Ramos (cell line): ENCODE data around the gene TRIM32.

ENCODE experiments used
- in situ Hi-C: fragments of 300-500 bp; cut with MboI; formaldehyde crosslinking; loops from one replicate; pipeline ENCODE4 v1.14.3; 2022; ENCODE audit warnings: low sequenced_read_pairs; ENCODE audit not compliant: unreplicated experiment

The TRIM32 gene

DNA sequence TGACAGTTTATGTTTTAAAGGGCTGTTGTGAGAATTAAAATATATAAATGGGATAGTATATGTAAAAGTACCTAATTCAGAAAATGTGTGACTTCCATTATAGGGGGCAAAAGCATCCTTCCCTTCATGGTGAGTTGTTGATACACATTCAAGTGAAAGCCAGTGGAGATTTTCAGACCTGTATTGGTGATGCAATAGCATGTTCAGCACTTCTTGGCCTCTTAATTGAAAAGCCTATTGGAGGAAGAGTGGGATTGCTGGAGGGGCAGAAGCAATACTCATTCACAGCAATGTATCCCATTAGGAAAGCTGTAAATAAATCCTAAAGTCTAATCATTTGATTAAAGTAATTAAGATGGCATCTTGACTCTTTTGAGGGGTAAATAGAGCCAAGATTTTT, 17.4 kb downstream of the TRIM32 start:
- in situ Hi-C loops = no loop called here

DNA sequence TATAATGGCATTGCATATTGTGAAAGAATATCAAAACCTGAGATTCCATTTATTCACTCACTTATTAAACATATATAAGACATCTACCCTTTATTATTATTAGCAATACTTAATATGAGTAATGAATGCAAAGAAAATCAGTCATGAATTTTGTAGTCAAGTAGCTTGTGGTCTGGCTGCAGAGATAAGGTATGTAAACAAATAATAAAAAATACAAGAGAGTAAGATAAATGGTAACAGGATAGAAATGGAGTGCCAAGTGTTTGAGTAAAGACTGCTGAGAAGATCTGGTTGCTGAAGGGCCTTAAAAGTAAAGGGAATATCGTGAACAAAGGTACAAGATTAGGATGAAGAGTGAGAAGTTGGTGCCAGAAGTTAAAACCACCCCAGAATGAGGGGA, 18.4 kb downstream of the TRIM32 start:
- in situ Hi-C loops = no loop called here

DNA sequence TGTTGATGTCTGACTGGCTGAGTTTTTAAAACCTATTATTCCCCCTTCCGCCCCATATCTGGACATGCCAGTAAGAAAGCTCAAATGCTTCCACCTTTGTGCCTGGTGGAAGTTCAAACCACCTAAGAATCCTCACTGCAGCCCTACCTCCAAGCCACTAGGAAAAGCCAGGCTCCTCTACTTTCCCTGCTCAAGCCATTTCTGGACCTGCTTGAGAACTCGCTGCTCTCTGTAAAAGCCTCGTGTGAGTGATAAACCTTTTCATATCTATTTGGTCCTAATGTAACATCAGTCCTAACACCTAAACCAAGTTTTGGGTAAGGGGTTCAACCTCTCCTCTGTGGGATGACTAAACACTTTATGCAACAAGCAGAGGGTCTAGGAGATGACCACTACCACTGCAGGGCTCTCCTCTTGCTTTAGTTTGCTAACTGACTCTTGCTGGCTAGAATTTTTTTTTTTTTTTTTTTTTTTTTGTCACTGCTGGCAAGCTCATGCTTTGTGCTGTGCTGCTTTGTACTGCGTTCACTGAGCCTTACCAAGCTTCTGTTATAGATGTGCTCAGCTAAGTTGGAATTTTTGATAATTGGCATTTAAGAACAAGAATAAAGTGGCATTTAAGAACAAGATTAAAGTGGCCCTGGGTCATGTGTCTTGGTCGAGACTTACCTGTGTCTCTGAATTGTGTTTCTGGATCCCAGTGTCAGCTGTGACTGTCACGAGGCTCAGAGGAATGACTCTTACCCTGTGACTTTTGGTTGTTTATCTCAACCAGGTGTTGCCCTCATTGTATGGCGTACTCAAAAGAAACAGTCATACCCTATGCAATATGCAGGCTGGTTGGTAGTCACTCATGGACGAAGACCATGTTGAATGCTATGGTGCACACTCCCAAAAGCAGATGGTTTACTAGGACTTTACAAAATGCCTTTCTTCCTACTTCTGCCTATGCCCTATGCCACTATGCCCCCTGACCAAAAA, 19.5 kb downstream of the TRIM32 start:
- in situ Hi-C loops = no loop called here

DNA sequence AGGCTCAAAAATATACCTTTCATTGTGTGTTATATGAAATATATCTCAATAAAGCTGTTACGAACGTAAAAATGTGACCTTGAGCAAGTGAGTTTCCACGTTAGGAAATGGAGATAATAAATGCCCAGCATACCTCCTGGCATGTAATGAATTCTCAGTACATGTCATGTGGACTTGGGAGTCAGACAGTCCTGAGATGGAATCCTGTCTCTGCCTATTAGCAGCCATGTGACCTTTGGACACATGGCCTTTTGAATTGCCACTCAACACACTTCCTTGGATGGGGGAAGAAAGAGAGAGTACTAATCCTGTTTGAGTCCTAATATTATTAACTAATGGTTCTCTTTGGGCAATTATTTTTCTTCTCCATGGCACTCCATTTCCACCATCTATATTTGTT, 25.7 kb downstream of the TRIM32 start:
- in situ Hi-C loops = no loop called here

DNA sequence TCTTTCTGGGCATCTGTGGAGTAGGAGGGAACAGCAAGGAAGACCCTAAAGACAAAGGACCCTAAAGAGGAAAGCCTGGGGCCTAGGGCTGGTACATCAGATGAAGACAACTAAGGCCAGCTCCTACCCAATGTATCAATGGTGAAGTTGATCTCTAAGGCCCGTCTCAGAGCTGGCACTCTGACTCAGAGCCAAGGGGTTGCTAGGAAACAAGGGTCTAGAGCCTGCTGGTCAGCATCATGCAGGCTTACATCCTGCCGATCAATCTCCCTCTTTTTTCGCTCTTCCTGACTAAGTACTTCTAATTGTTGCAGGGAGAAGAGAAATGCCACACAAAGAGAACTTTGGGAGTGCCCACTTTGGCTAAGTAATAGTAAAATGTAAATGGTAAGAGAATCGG, 26.2 kb downstream of the TRIM32 start:
- in situ Hi-C loops = no loop called here

DNA sequence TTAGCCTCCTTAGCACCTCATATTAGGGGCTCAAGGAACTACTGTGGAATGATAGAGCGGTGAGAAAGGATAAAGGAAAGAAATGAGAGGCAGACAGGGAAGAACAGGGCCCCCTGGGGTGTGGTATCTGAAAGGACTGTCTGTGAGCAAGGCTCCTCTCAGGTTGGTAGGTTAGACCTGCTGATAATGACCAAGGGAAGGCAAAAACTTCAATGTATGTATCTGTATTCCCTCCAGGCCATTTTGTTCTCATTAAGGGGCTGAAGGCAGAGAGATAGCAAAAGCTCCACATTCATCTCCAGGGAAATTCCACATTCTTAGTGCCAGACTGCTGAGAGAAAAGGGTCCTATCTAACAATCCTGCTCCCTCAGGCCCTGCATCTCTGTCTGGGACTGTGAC, 28.6 kb downstream of the TRIM32 start:
- in situ Hi-C loops = no loop called here

DNA sequence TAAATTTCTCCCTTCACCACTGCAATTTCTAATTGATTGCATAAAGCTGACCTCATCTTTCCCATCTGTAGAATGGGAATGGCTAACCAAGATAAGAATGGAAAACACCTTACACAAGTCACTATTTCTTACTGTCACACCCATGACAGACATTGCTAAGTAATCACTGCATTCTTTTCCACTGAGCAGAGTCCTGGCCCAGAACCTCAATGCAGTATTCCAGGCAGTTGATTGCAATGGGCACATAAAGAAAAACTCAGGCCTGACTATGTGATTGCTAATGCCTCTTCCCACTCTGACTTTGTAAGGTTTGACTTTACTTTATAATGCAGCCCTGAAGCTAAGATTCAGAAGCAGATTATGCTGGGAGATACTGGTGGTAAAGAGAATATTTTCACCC, 29.3 kb downstream of the TRIM32 start:
- in situ Hi-C loops = no loop called here

DNA sequence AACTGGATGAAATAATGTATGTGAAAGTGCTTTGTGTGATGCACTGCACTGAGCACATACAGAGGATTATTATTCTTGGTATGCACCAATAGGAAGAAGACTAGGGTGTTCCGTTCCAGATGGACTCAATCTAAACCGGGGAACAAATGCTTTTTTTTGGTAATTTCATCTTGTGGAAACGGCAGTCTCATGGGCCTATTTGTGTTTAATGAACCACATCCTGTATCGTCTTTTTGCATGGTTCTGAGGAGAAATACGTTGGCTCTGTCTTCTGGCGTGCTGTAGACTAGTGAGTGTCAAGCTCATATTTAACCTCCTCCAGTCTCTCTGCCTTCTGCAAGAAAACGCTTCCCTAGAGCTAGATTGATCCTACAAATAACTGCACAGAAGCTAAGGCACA, 30.0 kb downstream of the TRIM32 start:
- in situ Hi-C loops = no loop called here

DNA sequence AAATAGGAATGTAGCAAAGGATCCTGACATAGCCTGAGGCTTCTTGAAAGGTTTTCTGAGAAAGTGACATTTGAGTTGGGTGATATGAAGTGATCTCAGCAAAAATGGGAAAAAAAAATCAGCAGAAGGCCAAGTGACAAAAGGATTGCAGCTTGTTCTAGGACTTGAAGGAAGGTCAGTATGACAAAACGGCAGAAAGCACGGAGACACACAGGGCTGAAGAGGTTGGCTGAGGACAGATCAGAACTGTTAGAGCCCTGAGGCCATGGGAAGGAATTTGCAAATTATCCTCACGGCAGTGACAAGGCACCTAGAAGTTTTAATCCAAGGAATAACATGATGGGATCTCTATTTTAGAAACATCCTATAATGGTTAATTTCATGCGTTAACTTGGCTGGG, 31.0 kb downstream of the TRIM32 start:
- in situ Hi-C loops = no loop called here

DNA sequence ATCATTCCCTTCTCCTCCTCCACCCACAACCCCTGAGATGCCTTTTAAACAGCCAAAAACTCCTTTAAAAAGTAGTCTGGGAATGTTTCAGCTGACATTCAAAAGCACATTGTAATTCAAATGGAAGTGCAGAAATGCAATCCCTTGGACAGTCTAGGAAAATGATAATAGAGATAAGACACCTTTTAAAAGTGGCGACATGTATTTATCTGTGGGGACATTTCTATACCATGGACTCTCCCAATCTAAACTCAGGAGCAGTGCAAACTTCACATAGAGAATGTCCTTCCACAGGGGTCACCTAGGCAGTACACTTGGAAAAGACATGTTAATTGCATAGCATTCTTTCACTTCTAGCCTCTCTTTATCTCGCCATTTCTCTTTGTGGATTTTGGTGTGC, 33.0 kb downstream of the TRIM32 start:
- in situ Hi-C loops = no loop called here

DNA sequence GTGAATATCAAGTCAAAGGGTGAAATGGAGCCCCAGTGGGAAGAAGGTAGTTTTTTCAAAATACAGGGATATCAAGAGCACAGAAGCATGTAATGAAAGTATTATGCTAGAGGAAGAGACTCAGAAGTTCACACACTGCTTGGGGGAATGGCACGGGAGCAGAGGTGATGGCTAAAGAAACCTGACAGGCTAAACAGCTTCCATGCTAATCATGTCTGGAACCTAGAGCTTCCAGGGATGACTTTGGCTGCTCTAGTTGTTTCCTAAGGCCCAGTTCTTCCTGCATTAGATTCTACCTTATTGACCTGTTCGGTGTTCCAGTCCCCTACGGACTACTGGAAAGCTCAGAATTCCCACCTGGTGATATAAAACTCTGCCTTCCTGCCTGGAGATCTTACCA, 34.3 kb downstream of the TRIM32 start:
- in situ Hi-C loops = no loop called here

DNA sequence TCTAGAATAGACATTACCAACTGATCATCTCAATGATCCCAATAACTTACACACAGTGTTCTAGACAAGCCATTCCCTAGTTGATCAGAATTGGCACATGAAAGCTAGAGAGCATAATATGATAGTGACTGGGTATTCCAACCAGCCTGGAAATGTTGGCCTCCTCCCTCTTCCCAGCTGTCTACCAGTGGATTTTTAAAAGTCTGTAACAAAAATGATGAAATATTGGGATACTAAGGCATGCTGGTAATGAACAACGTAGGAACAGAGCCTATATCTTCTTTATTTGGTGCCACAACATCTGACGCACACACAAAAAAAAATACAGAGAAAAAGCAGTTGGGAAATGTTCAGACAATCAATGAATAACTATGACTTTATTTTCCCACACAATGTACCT, 34.8 kb downstream of the TRIM32 start:
- in situ Hi-C loops = no loop called here

DNA sequence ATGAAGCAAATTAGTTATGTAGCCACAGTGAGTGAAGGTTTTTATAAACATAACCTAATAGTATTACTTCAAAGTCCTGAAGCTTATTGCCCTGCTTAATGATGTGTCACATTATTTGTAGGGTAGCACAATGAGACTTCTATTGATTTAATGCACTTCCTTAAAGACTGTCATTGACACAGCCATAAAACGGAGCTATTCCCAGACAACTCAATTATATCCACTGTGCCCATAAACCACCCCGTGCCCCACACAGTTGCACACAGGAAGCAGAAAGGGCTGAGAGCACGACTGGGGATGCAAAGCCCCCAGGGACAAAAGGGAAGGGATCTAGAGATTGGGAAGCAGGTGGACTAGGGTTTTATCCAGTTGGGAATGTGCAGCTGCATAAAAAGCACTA, 37.0 kb downstream of the TRIM32 start:
- in situ Hi-C loops = no loop called here

DNA sequence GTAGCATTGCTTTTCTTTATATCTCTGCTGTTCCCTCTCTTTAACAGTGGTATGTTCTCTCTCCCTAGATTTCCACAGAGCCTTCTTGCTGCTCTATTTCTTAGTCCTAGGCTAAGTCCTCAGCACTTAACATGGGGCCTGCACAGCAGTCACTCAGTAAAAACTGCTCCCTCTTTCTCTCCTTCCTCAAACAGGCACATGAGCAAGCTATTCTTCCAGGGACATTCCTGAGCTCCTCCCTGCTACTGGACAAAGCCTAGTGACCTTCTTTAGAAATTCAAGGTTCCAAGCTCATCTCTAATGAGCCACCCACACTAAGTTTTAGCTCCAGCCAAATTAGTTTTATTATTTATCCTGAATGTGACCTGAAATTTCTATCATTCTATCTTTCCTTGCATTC, 39.5 kb downstream of the TRIM32 start:
- in situ Hi-C loops = no loop called here

DNA sequence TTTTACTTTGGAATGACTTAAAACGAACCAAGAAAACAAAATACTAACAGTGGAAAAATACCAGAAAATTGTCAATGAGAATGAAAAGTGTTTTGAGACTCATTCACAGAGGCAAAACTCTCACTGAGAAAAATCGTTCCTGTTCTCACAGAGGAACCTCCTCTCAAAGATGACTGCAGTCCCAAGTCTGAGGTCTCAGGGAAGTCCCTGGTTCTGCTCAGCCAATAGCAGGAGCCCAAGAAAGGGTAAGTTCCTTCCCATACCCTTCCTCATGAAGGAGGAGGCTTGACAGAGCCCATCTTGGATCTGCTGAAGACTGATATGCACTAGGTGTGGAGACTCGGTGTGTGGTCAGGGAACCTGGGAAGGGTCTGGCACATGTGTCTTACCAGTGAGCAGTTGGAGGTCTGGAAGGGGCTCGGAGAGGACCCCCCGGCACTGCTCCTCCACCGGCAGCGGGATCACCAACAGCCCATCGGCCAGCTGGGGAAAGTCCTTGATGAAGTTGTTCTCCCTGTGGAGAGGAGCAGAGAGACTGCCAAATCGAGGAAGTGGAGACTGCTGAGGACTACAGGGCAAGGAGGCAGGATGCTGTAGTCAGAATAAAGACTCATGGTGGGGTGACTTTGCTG, 46.0 kb downstream of the TRIM32 start:
- in situ Hi-C loops = no loop called here

DNA sequence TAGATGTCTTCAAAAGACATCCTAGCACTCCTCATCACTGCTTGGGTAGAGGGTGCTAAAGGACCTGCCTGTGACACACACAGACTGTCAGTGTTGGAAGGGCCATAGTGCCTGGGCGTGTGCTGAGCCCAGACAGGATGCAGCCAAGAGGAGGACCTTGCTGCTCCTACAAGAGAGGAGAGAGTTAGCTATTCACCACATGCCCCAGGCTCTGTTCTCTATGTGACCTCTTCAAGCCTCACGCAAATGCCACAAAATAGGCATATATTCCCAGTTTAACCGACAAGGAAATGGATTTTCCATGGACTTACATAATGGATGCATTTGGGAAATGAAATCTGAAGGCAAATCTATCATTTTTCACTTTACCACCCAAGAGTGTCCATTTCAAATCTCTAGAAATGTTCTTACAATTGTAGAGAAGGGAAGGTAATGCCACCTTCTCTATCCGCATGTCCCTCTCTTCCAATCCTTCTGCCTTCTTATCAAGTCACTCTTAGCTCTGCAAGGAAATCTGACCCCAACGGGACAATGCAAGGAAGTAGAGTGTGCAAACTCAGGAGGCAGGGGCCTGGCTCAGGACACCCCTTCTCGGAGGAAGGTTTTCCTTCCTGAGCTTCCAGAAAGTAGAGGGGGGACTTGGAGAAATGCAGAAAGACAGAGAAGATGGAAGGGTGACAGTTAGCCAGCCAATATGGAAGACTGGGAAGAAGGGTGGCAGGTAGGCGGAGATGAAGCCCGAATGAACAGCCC, 49.5 kb downstream of the TRIM32 start:
- in situ Hi-C loops = no loop called here

DNA sequence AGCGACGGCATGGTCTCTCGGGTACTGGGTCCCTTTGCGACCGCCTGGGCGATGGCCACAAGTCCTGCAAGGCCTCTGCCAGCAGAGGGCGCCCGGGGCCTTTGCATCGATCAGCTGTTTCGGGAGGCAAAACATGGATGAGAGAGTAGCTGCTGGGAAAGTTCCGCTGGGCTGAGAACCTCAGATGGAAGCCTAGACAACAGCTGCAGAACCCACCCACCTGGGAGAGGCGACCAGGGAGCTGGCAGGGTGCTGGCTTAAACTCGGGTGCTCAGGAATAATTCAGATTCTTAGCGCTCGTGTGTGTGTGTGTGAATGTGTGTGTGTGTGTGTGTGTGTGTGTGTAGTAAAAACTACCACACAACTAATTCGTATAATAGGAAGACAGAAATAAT, 50.0 kb downstream of the TRIM32 start:
- in situ Hi-C loops = no loop called here

DNA sequence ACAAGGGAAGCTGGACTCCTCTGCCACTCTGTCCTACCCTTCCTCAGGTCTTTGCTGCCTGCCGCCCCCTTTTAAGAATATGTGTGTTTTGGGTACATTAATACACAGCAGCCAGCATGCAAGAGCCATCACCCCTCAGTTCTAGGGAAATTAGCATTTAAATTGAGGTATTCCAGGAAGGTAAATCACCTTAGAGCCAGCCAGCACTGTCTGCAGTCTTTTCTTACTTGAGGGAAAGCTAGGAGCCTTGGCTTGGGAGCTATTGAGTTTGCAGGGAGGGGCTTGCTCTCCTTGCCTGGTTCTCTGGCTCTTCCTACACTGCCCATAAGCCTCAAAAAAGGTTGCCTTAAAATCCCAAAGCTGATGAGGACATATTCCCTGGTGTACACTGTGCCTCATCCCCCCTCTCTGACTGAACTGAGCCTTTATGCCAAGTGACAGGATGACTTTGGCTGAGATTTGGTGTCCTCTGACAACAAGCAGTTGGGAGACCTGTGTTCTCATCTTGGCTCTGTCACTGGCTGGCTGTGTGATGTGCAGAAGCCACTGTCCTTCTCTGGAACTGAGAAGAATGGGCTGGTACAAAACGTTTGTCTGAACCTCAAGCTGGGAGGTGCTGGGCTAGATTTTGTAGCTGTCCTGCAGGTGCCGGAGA, 54.1 kb downstream of the TRIM32 start:
- in situ Hi-C loops = loop anchor here (10.0 kb wide), 1 partner anchor 114 kb away; no protein-coding TSS in a partner anchor

DNA sequence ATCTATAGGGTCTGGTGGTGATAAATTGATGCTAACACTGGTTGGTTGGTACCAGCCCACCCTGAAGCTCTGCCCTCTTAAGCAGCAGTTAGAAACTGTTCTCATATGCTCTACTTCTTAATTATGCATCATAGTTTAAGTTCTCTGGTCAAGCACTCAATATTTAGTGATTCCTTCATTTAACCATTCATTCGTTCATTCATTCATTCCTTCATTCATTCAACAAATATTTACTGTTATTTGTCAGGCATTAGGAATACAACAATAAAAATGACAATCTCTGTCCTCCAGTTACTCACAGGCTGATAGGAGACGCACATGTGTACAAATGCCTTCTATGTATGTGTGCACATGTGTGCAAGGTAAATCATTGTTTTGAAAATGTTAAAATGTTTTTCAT, 54.6 kb downstream of the TRIM32 start:
- in situ Hi-C loops = loop anchor here (10.0 kb wide), 1 partner anchor 113 kb away; no protein-coding TSS in a partner anchor

DNA sequence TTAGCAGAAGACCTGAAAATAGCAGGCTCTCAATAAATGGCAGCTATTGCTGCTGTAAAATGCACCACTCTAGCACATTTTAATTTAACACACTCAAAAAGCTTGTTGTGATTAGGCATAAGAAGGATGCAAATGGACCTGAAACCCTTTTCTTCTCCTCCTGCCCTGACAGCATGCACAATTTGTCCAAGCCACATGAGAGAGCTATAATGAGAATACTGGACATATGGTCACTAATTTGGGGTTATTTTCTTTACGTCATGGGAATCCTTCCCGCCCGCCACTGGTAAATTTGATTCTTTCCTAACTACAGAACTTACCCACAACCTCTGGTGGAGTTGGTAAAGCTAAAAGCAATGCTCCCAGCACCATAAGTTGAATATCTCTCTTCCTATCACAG, 62.1 kb downstream of the TRIM32 start:
- in situ Hi-C loops = loop anchor here (10.0 kb wide), 1 partner anchor 106 kb away; no protein-coding TSS in a partner anchor
